ENCODE data around the gene RHOF. TPM values are rescaled to one million over a fixed set of nuclear protein-coding genes. Genes with fewer than 3 reads are reported as not detected.
A peak's percentile ranks its signal among the peaks of the same experiment; 100 is the strongest.

RHOF gene
- total and polyA plus RNA-seq, 2 of the 8 experiments (the other 6 are each of a cell fraction or from before 2014, with no cell fraction given) = 23.8 to 31.9 TPM

- FAIRE-seq = no peak
- no peak overlapping the region for H3K23ac ChIP-seq (ENCODE audit: insufficient read length)
- peaks cover 0 to 8% (median 3%) of the 10 kb centered on the region in 4 experiments; a peak in 4 of 8 replicates for H3K36me3 ChIP-seq (ENCODE audit: control insufficient read depth in 2 of 4, insufficient read depth in 4 of 4, low read length in 3 of 4)
- H3K9ac ChIP-seq (replicated peaks in 1 of 4; ENCODE audit: extremely low read depth in 1 of 4, low read depth in 3 of 4, low read length in 3 of 4) = no peak overlapping the region
- H3K79me2 ChIP-seq (ENCODE audit: control insufficient read depth in 1 of 2, insufficient read depth in 2 of 2, low read length in 2 of 2) = no peaks in the 10 kb centered on the region
- H3K23me2 ChIP-seq (ENCODE audit: low read depth, low read length) = no peaks in the 10 kb centered on the region
- H3K79me1 ChIP-seq (ENCODE audit: low read depth, low read length) = no peaks in the 10 kb centered on the region; the same call in 1 of the 2 replicates
- no peak overlapping the region for H4K5ac ChIP-seq (ENCODE audit: insufficient read length, low read depth, low read length)
- H3K9me3 ChIP-seq (ENCODE audit: insufficient read depth in 2 of 2, low read depth in 1 of 2, low read length in 1 of 2) = no peaks in the 10 kb centered on the region
- POLR2A ChIA-PET (ENCODE audit: partially characterized antibody) = interaction anchor here (0.6 to 34.9 kb wide), 2 partner anchors 30 to 59 kb away, joined by 4 to 958 read pairs; partner anchors contain the start of genes RHOF and SETD1B
- H3K27ac ChIP-seq (ENCODE audit: low read depth, low read length) = no peak overlapping the region
- no peak for DNase-seq (ENCODE audit: low read depth in 1 of 2, low spot score in 2 of 2)
- no peak overlapping the region for H3K4me3 ChIP-seq (ENCODE audit: extremely low read depth in 1 of 4, insufficient read depth in 2 of 4, low read depth in 3 of 4, low read length in 4 of 4)
- H4K91ac ChIP-seq (replicated peaks; ENCODE audit: insufficient read length, low read length) = no peak overlapping the region
- peaks cover 0 to 5% of the 10 kb centered on the region in 2 experiments for H4K20me1 ChIP-seq (replicated peaks in 1 of 2; ENCODE audit: control insufficient read depth in 1 of 2, insufficient read depth in 2 of 2, low read length in 2 of 2)
- H2BK20ac ChIP-seq (ENCODE audit: low read length) = no peak overlapping the region
- no peak overlapping the region for H3K4ac ChIP-seq (replicated peaks; ENCODE audit: insufficient read length, low read depth, low read length)
- no peak overlapping the region for H3K56ac ChIP-seq (replicated peaks; ENCODE audit: insufficient read length, low read depth, low read length)
- CTCF ChIA-PET (ENCODE audit: partially characterized antibody) = interaction anchor here (0.6 to 18.5 kb wide), 8 partner anchors 9 to 271 kb away, joined by 3 to 335 read pairs (median 3); partner anchors contain the start of gene RHOF
- H2BK12ac ChIP-seq (ENCODE audit: low read depth, low read length) = 0 out of 2 replicates have a peak overlapping the region, but pooled peaks have one; percentile 39
- peak overlapping the region; percentile 23 for H2BK5ac ChIP-seq (ENCODE audit: low read depth, low read length)
- H2BK15ac ChIP-seq (ENCODE audit: low read length) = no peak overlapping the region
- no peak overlapping the region for H3K18ac ChIP-seq (ENCODE audit: extremely low read depth, low read length)
- no peak overlapping the region for H3K14ac ChIP-seq (ENCODE audit: insufficient read length)
- H4K8ac ChIP-seq (ENCODE audit: extremely low read depth, insufficient read depth, low read length) = no peak overlapping the region
- no peaks in the 10 kb centered on the region for H3K27me3 ChIP-seq (replicated peaks in 1 of 4; ENCODE audit: control insufficient read depth in 3 of 4, extremely low read depth in 1 of 4, insufficient read depth in 3 of 4, low read length in 3 of 4)
- H2BK120ac ChIP-seq (replicated peaks; ENCODE audit: low read depth, low read length) = no peak overlapping the region
- H3K4me2 ChIP-seq (ENCODE audit: insufficient read depth in 1 of 2, low read depth in 2 of 2, low read length in 2 of 2) = no peak overlapping the region
- 93% methylated on average over 11 of the region's 11 CpGs; no CpG with 5 or more reads in 1 of the 2 experiments for WGBS, 2 experiments (ENCODE audit: extremely low coverage in 1 of 2, insufficient coverage in 1 of 2, insufficient read length in 1 of 2, insufficient replicate concordance in 2 of 2, low coverage in 1 of 2, low lambda C conversion rate in 2 of 2, missing lambda C conversion rate in 1 of 2)
- H3K4me1 ChIP-seq (replicated peaks in 1 of 4; ENCODE audit: control insufficient read depth in 3 of 4, insufficient read depth in 4 of 4, low read length in 3 of 4) = peaks cover 0 to 7% (median 5%) of the 10 kb centered on the region in 4 experiments; a peak in 5 of 7 replicates
- H2AK5ac ChIP-seq (ENCODE audit: low read depth, low read length) = no peak overlapping the region
- no peak overlapping the region for H2AFZ ChIP-seq (ENCODE audit: low read length)
- TF ChIP-seq SAP30 (IDR thresholded peaks at IDR 0.05; ENCODE audit: insufficient read depth, insufficient replicate concordance, low read length) = no peak
- no peak for TF ChIP-seq ATF2 (IDR thresholded peaks at IDR 0.05; ENCODE audit: low read length)
- no peak for TF ChIP-seq CHD1 (IDR thresholded peaks at IDR 0.05; ENCODE audit: low read depth, low read length)
- no peak for TF ChIP-seq JUND (IDR thresholded peaks at IDR 0.05; ENCODE audit: low read length)
- no peak for TF ChIP-seq ASH2L (IDR thresholded peaks at IDR 0.05; ENCODE audit: low read length)
- TF ChIP-seq JUN (IDR thresholded peaks at IDR 0.05; ENCODE audit: low read depth, low read length) = no peak
- no peak for TF ChIP-seq RAD21 (IDR thresholded peaks at IDR 0.05 in 1 of 2, conservative IDR thresholded peaks at IDR 0.05 in 1 of 2; ENCODE audit: low read depth in 2 of 2, low read length in 2 of 2)
- no peak for TF ChIP-seq POU5F1 (IDR thresholded peaks at IDR 0.05; ENCODE audit: low read depth, low read length)
- no peak for TF ChIP-seq NRF1 (IDR thresholded peaks at IDR 0.05; ENCODE audit: low read depth, low read length)
- no peak for TF ChIP-seq CTBP2 (IDR thresholded peaks at IDR 0.05; ENCODE audit: borderline replicate concordance, insufficient read depth, insufficient read length, low read length)
- no peak for TF ChIP-seq RBBP5 (IDR thresholded peaks at IDR 0.05; ENCODE audit: borderline replicate concordance, low read depth, low read length)
Measured at GRCh38 chr12:121769831-121770301, 23.6 kb downstream of the RHOF start.
